ENCODE measurements around the gene ERC2.

Gene ERC2

GRCh38 chr3:56053727-56054126, 414.5 kb downstream of the ERC2 start:
- TF ChIP-seq GATA2 (IDR thresholded peaks at IDR 0.05; ENCODE audit: low read depth, low read length) = no peak
- TF ChIP-seq GATA3 (IDR thresholded peaks at IDR 0.05; ENCODE audit: low read depth, low read length) = no peak

GRCh38 chr3:56052188-56052587, 416.1 kb downstream of the ERC2 start:
- no peak for TF ChIP-seq GATA3 (IDR thresholded peaks at IDR 0.05; ENCODE audit: low read depth, low read length)

GRCh38 chr3:56051052-56051451, 417.2 kb downstream of the ERC2 start:
- TF ChIP-seq GATA3 (IDR thresholded peaks at IDR 0.05; ENCODE audit: low read depth, low read length) = no peak
- TF ChIP-seq GATA2 (IDR thresholded peaks at IDR 0.05; ENCODE audit: low read depth, low read length) = no peak

- no peak for TF ChIP-seq GATA3 (IDR thresholded peaks at IDR 0.05; ENCODE audit: low read depth, low read length)
- no peak for TF ChIP-seq GATA2 (IDR thresholded peaks at IDR 0.05; ENCODE audit: low read depth, low read length)
These were observed 419.3 kb downstream of the ERC2 start for GRCh38 chr3:56048946-56049345.

- TF ChIP-seq GATA2 (IDR thresholded peaks at IDR 0.05; ENCODE audit: low read depth, low read length) (no peak), GATA3 (IDR thresholded peaks at IDR 0.05; ENCODE audit: low read depth, low read length) (no peak)
These were observed 419.9 kb downstream of the ERC2 start for GRCh38 chr3:56048331-56048730.

GRCh38 chr3:56042326-56042951, 425.8 kb downstream of the ERC2 start:
- TF ChIP-seq GATA2 (IDR thresholded peaks at IDR 0.05; ENCODE audit: low read depth, low read length) = no peak
- TF ChIP-seq GATA3 (IDR thresholded peaks at IDR 0.05; ENCODE audit: low read depth, low read length) = no peak

- TF ChIP-seq GATA2 (IDR thresholded peaks at IDR 0.05; ENCODE audit: low read depth, low read length) = no peak
- no peak for TF ChIP-seq GATA3 (IDR thresholded peaks at IDR 0.05; ENCODE audit: low read depth, low read length)
These were observed 442.9 kb downstream of the ERC2 start for GRCh38 chr3:56025326-56025725.

- TF ChIP-seq GATA3 (IDR thresholded peaks at IDR 0.05; ENCODE audit: low read depth, low read length) = no peak
- no peak for TF ChIP-seq GATA2 (IDR thresholded peaks at IDR 0.05; ENCODE audit: low read depth, low read length)
These were observed 444.7 kb downstream of the ERC2 start for GRCh38 chr3:56023546-56023945.

GRCh38 chr3:56022619-56023018, 445.6 kb downstream of the ERC2 start:
- no peak for TF ChIP-seq GATA2 (IDR thresholded peaks at IDR 0.05; ENCODE audit: low read depth, low read length)
- no peak for TF ChIP-seq GATA3 (IDR thresholded peaks at IDR 0.05; ENCODE audit: low read depth, low read length)

GRCh38 chr3:56019490-56020146, 448.6 kb downstream of the ERC2 start:
- TF ChIP-seq GATA2 (IDR thresholded peaks at IDR 0.05; ENCODE audit: low read depth, low read length) (no peak), GATA3 (IDR thresholded peaks at IDR 0.05; ENCODE audit: low read depth, low read length) (no peak)

- TF ChIP-seq GATA3 (IDR thresholded peaks at IDR 0.05; ENCODE audit: low read depth, low read length) (peak; percentile 67), GATA2 (IDR thresholded peaks at IDR 0.05; ENCODE audit: low read depth, low read length) (peak; percentile 89)
These were observed 455.5 kb downstream of the ERC2 start for GRCh38 chr3:56012721-56013120.

- TF ChIP-seq GATA3 (IDR thresholded peaks at IDR 0.05; ENCODE audit: low read depth, low read length) (no peak), GATA2 (IDR thresholded peaks at IDR 0.05; ENCODE audit: low read depth, low read length) (no peak)
These were observed 463.0 kb downstream of the ERC2 start for GRCh38 chr3:56005196-56005805.

GRCh38 chr3:56003129-56003528, 465.1 kb downstream of the ERC2 start:
- no peak for TF ChIP-seq GATA3 (IDR thresholded peaks at IDR 0.05; ENCODE audit: low read depth, low read length)
- no peak for TF ChIP-seq GATA2 (IDR thresholded peaks at IDR 0.05; ENCODE audit: low read depth, low read length)

GRCh38 chr3:56001991-56002390, 466.3 kb downstream of the ERC2 start:
- no peak for TF ChIP-seq GATA3 (IDR thresholded peaks at IDR 0.05; ENCODE audit: low read depth, low read length)
- no peak for TF ChIP-seq GATA2 (IDR thresholded peaks at IDR 0.05; ENCODE audit: low read depth, low read length)

GRCh38 chr3:56001537-56001936, 466.7 kb downstream of the ERC2 start:
- TF ChIP-seq GATA2 (IDR thresholded peaks at IDR 0.05; ENCODE audit: low read depth, low read length) (no peak), GATA3 (IDR thresholded peaks at IDR 0.05; ENCODE audit: low read depth, low read length) (no peak)

All from SH-SY5Y (cell line).